Neuronal stem cell (in vitro differentiated cells): ENCODE measurements around the gene TOX2.

Experiments used
- DNase-seq: peaks from one replicate; pipeline ENCODE4 v3.0.0-alpha.2; 2013; ENCODE audit warnings: low spot score
- H2AFZ ChIP-seq: one replicate; pipeline ENCODE4 v1.6.1; 2013; ENCODE audit warnings: mild to moderate bottlenecking, low read length, inconsistent platforms
- H2AK5ac ChIP-seq: 2 replicates; pipeline ENCODE4 v1.6.1; 2013; ENCODE audit warnings: low read depth, mild to moderate bottlenecking, inconsistent platforms, low read length, moderate library complexity, mixed read lengths
- H2BK120ac ChIP-seq: 2 replicates; pipeline ENCODE4 v1.6.1; 2013; ENCODE audit warnings: low read depth, mild to moderate bottlenecking, inconsistent platforms, low read length, moderate library complexity, mixed read lengths
- H2BK12ac ChIP-seq: one replicate; pipeline ENCODE4 v1.6.1; 2013; ENCODE audit warnings: low read length, inconsistent platforms
- H2BK15ac ChIP-seq: 2 replicates; pipeline ENCODE4 v1.6.1; 2013; ENCODE audit warnings: mild to moderate bottlenecking, low read length, inconsistent platforms, mixed read lengths
- H2BK5ac ChIP-seq: one replicate; pipeline ENCODE4 v1.6.1; 2013; ENCODE audit warnings: inconsistent platforms, mild to moderate bottlenecking, low read length, moderate library complexity
- H3K14ac ChIP-seq: one replicate; pipeline ENCODE4 v1.6.1; 2013; ENCODE audit warnings: low read length, inconsistent platforms
- H3K18ac ChIP-seq: 2 replicates; pipeline ENCODE4 v1.6.1; 2013; ENCODE audit warnings: low read length, inconsistent platforms
- H3K23ac ChIP-seq: 2 replicates; pipeline ENCODE4 v1.6.1; 2013; ENCODE audit warnings: low read depth, mild to moderate bottlenecking, mixed read lengths, low read length, inconsistent platforms; ENCODE audit not compliant: poor library complexity
- H3K27ac ChIP-seq: replicated peaks from 3 replicates; pipeline ENCODE4 v1.5.1; 2013; ENCODE audit warnings: low read length, inconsistent platforms
- H3K27me3 ChIP-seq, 3 experiments: 2 replicates each; pipeline ENCODE4 v1.6.1; 2013; ENCODE audit warnings: low read length in 3 of 3, mild to moderate bottlenecking in 2 of 3, inconsistent platforms in 1 of 3, low read depth in 1 of 3, mixed read lengths in 1 of 3, moderate library complexity in 1 of 3; ENCODE audit not compliant: control insufficient read depth in 3 of 3, insufficient read depth in 3 of 3
- H3K36me3 ChIP-seq, 2 donors: replicated peaks in 1 of 2; 2 replicates each; pipeline ENCODE4 v1.6.1; 2013; ENCODE audit warnings: low read length in 2 of 2; ENCODE audit not compliant: control insufficient read depth in 2 of 2, insufficient read depth in 2 of 2
- H3K4ac ChIP-seq: 2 replicates; pipeline ENCODE4 v1.6.1; 2013; ENCODE audit warnings: inconsistent platforms, mild to moderate bottlenecking, low read length, moderate library complexity
- H3K4me1 ChIP-seq, 2 donors: 1 replicate in 1 of 2; 2 replicates in 1 of 2; pipeline ENCODE4 v1.6.1; 2013; ENCODE audit warnings: low read length in 2 of 2, low read depth in 1 of 2; ENCODE audit not compliant: control insufficient read depth in 2 of 2, insufficient read depth in 1 of 2
- H3K4me2 ChIP-seq: one replicate; pipeline ENCODE4 v1.6.1; 2013; ENCODE audit warnings: mild to moderate bottlenecking, low read length, inconsistent platforms; ENCODE audit not compliant: insufficient read depth, poor library complexity, severe bottlenecking
- H3K4me3 ChIP-seq, 2 donors: 2 replicates each; pipeline ENCODE4 v1.5.1; 2013; ENCODE audit warnings: low read length in 2 of 2, mild to moderate bottlenecking in 2 of 2, inconsistent platforms in 1 of 2, moderate library complexity in 1 of 2
- H3K79me1 ChIP-seq: one replicate; pipeline ENCODE4 v1.6.1; 2013; ENCODE audit warnings: low read depth, mild to moderate bottlenecking, inconsistent platforms, low read length, moderate library complexity
- H3K9ac ChIP-seq: one replicate; pipeline ENCODE4 v1.6.1; 2013; ENCODE audit warnings: mild to moderate bottlenecking, low read depth, low read length, inconsistent platforms; ENCODE audit not compliant: poor library complexity
- H3K9me3 ChIP-seq, 2 donors: replicated peaks in 1 of 2; 2 replicates each; pipeline versions ENCODE3 to v1.6.1; 2013; ENCODE audit warnings: low read length in 2 of 2, mild to moderate bottlenecking in 2 of 2, inconsistent platforms in 1 of 2, low read depth in 1 of 2, mixed read lengths in 1 of 2, moderate library complexity in 1 of 2; ENCODE audit not compliant: control insufficient read depth in 2 of 2, insufficient read depth in 1 of 2
- H4K8ac ChIP-seq: one replicate; pipeline ENCODE4 v1.6.1; 2013; ENCODE audit warnings: low read depth, mild to moderate bottlenecking, inconsistent platforms, low read length, moderate library complexity
- H4K91ac ChIP-seq: one replicate; pipeline ENCODE4 v1.6.1; 2013; ENCODE audit warnings: low read length, low read depth, mild to moderate bottlenecking, inconsistent platforms; ENCODE audit not compliant: poor library complexity
- WGBS, 2 donors: extraction: QIAGEN DNeasy Blood & Tissue Kit; methylation state at CpG; one replicate each; pipeline ENCODE4 v1.1.7; 2013; ENCODE audit warnings: missing lambda C conversion rate in 2 of 2, mixed read lengths in 1 of 2; ENCODE audit not compliant: insufficient read length in 2 of 2, insufficient replicate concordance in 1 of 2; ENCODE audit errors: extremely low coverage in 2 of 2; 5-methylcytosine and 5-hydroxymethylcytosine counted together

Gene TOX2

DNA sequence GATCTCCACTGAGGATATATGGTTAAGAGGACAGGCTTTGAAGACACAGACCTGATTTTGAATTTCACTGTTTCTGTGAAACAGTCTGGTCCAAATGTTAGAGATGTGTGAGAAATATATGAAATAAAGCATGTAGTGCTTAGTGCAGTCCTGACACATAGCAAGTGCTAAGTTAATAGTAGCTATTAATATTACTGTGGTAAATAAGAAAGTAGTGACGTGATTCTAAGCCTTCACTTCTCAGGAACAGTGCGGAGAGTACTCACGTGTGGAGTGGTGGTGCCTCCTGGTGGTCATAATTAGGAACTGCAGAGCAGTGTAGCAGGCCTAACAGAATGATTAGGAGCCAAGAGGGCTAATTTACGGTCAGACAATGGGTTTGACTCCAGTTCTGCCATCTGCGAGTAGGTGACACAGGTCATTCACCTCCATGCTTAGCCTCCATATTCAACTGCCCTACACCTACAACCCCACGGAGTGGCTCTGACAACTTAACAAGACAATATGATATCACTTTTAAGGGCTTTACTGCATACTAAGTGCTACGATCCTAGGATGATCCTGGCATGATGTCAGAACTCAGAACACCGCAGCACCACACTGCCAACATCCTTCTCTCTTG, 166.1 kb downstream of the TOX2 start:
- H3K4me3 ChIP-seq = no peak overlapping the region
- H4K91ac ChIP-seq = no peak overlapping the region
- peak; percentile 77 for DNase-seq
- no peak overlapping the region for H3K9ac ChIP-seq
- H2BK120ac ChIP-seq = no peak overlapping the region
- WGBS, 2 donors = no CpG with 5 or more reads among the region's 8 CpGs
- H3K4me2 ChIP-seq = no peak overlapping the region
- no peak overlapping the region for H2AFZ ChIP-seq
- no peak overlapping the region for H3K18ac ChIP-seq
- H3K9me3 ChIP-seq = no peaks in the 10 kb centered on the region
- H3K23ac ChIP-seq = no peak overlapping the region
- H2BK12ac ChIP-seq = no peak overlapping the region
- no peak overlapping the region for H2BK5ac ChIP-seq
- H3K4ac ChIP-seq = no peak overlapping the region
- no peak overlapping the region for H2AK5ac ChIP-seq
- no peaks in the 10 kb centered on the region for H3K79me1 ChIP-seq
- no peak overlapping the region for H3K14ac ChIP-seq
- H4K8ac ChIP-seq = no peak overlapping the region
- no peaks in the 10 kb centered on the region for H3K36me3 ChIP-seq
- no peaks in the 10 kb centered on the region for H3K4me1 ChIP-seq
- peaks cover 0 to 5% (median 0%) of the 10 kb centered on the region in 3 experiments for H3K27me3 ChIP-seq
- H2BK15ac ChIP-seq = no peak overlapping the region
- no peak overlapping the region for H3K27ac ChIP-seq

GRCh38 chr20:44081476-44081875, 166.8 kb downstream of the TOX2 start:
- Histone ChIP-seq H4K91ac (no peak overlapping the region), H2BK12ac (no peak overlapping the region), H3K9ac (peak overlapping the region; percentile 63), H3K27me3 (peaks cover 0 to 5% (median 0%) of the 10 kb centered on the region in 3 experiments), H2BK120ac (no peak overlapping the region), H3K27ac (no peak overlapping the region), H3K36me3 (no peaks in the 10 kb centered on the region), H2BK15ac (no peak overlapping the region), H3K23ac (no peak overlapping the region), H2AFZ (no peak overlapping the region), H3K4me3 (peak overlapping the region in 1 of 2 donors; percentile 37), H3K9me3 (no peaks in the 10 kb centered on the region), H3K14ac (no peak overlapping the region), H3K79me1 (no peaks in the 10 kb centered on the region), H3K4me1 (no peaks in the 10 kb centered on the region), H2AK5ac (peak overlapping the region; percentile 17), H3K4me2 (no peak overlapping the region), H3K4ac (no peak overlapping the region), H2BK5ac (no peak overlapping the region), H4K8ac (no peak overlapping the region), H3K18ac (no peak overlapping the region)
- no CpG with 5 or more reads among the region's 4 CpGs for WGBS, 2 donors
- no peak for DNase-seq

- Histone ChIP-seq H3K23ac (no peak overlapping the region), H3K27ac (no peak overlapping the region)
- no CpG with 5 or more reads among the region's 5 CpGs for WGBS, 2 donors
These were observed 167.2 kb downstream of the TOX2 start for GRCh38 chr20:44081888-44082287.

GRCh38 chr20:44083220-44083933, 168.7 kb downstream of the TOX2 start:
- WGBS, 2 donors = no CpG with 5 or more reads among the region's 10 CpGs
- no peaks in the 10 kb centered on the region for H3K4me1 ChIP-seq
- no peak for DNase-seq
- H2AFZ ChIP-seq = no peak overlapping the region
- no peak overlapping the region for H3K23ac ChIP-seq
- H2BK15ac ChIP-seq = no peak overlapping the region
- no peaks in the 10 kb centered on the region for H3K9me3 ChIP-seq
- H3K79me1 ChIP-seq = no peaks in the 10 kb centered on the region
- no peak overlapping the region for H3K4me2 ChIP-seq
- H3K14ac ChIP-seq = no peak overlapping the region
- H3K27me3 ChIP-seq = peaks cover 0 to 9% (median 0%) of the 10 kb centered on the region in 3 experiments
- H3K18ac ChIP-seq = no peak overlapping the region
- H3K36me3 ChIP-seq = no peaks in the 10 kb centered on the region
- no peak overlapping the region for H4K8ac ChIP-seq
- no peak overlapping the region for H3K9ac ChIP-seq
- no peak overlapping the region for H3K27ac ChIP-seq
- no peak overlapping the region for H2BK5ac ChIP-seq
- H3K4ac ChIP-seq = no peak overlapping the region
- H2BK12ac ChIP-seq = no peak overlapping the region
- no peak overlapping the region for H4K91ac ChIP-seq
- H3K4me3 ChIP-seq = peak overlapping the region in 1 of 2 donors; percentile 37
- H2BK120ac ChIP-seq = no peak overlapping the region
- H2AK5ac ChIP-seq = no peak overlapping the region

More at GRCh38 chr20:44081888-44082287, 167.2 kb downstream of the TOX2 start:
- Histone ChIP-seq H3K18ac (no peak overlapping the region), H3K4ac (no peak overlapping the region), H3K14ac (no peak overlapping the region), H4K8ac (no peak overlapping the region), H2AFZ (no peak overlapping the region), H3K4me2 (no peak overlapping the region), H3K4me1 (no peaks in the 10 kb centered on the region), H2BK5ac (no peak overlapping the region), H2BK120ac (no peak overlapping the region), H3K9ac (no peak overlapping the region), H3K79me1 (no peaks in the 10 kb centered on the region), H3K4me3 (no peak overlapping the region), H2BK12ac (no peak overlapping the region), H4K91ac (no peak overlapping the region), H3K9me3 (no peaks in the 10 kb centered on the region), H3K36me3 (no peaks in the 10 kb centered on the region), H2AK5ac (no peak overlapping the region), H2BK15ac (no peak overlapping the region), H3K27me3 (peaks cover 0 to 5% (median 0%) of the 10 kb centered on the region in 3 experiments)
- no peak for DNase-seq
